SK-N-SH (cell line): ENCODE data around the gene BTG2. TPM values are rescaled to one million over a fixed set of nuclear protein-coding genes. Genes with fewer than 3 reads are reported as not detected.
A peak's percentile ranks its signal among the peaks of the same experiment; 100 is the strongest.
"Not testable (repeated sequence)": the region's sequence is repeated elsewhere in the genome, so short reads cannot be mapped to it uniquely, and the experiment has no call there.

Source experiments
- CTCF ChIA-PET: fragments of 300-600, 350-600 bp; formaldehyde crosslinking; extraction: SDS; loops from one replicate; lab custom pipeline; 2021; lab: Yijun Ruan, JAX
- POLR2A ChIA-PET: fragments of 350-600 bp; sonication (Branson Sonifier 250); formaldehyde crosslinking; extraction: SDS; loops from one replicate; lab custom pipeline; 2020; ENCODE audit warnings: antibody characterized with exemption, inconsistent platforms; lab: Yijun Ruan, JAX
- DNase-seq: peaks from one replicate; pipeline ENCODE4 v3.0.0; 2012
- H2AFZ ChIP-seq: fragments of 200-600 bp; sonication (generic); 2 replicates; pipeline ENCODE4 v1.8.1; 2016; ENCODE audit warnings: antibody characterized with exemption, mild to moderate bottlenecking, low read depth
- H3F3A ChIP-seq: fragments of 200-600 bp; sonication (generic); replicated peaks from 2 replicates; pipeline ENCODE3; 2016; ENCODE audit warnings: antibody characterized with exemption, mild to moderate bottlenecking; ENCODE audit not compliant: insufficient read depth
- H3K27ac ChIP-seq, 2 experiments: fragments of 200-500 bp in 1 of 2; fragments of 200-600 bp in 1 of 2; sonication (Bioruptor generic) in 1 of 2; sonication (generic), shearing (Covaris generic) in 1 of 2; 2 replicates each; pipeline versions ENCODE4 v1.5.1 to v1.6.1; 2014 to 2016; ENCODE audit warnings: low read depth in 2 of 2, inconsistent platforms in 1 of 2, low read length in 1 of 2, mild to moderate bottlenecking in 1 of 2, mixed read lengths in 1 of 2
- H3K27me3 ChIP-seq: fragments of 200-600 bp; sonication (generic), shearing (Covaris generic); 2 replicates; pipeline ENCODE4 v1.6.1; 2016; ENCODE audit warnings: mixed run types; ENCODE audit not compliant: insufficient read depth
- H3K36me3 ChIP-seq, 2 experiments: fragments of 200-500 bp in 1 of 2; fragments of 200-600 bp in 1 of 2; sonication (Bioruptor generic) in 1 of 2; sonication (generic) in 1 of 2; replicated peaks in 1 of 2; 2 replicates each; pipeline versions ENCODE3 to v1.5.1; 2014 to 2016; ENCODE audit warnings: low read length in 1 of 2, mild to moderate bottlenecking in 1 of 2; ENCODE audit not compliant: insufficient read depth in 2 of 2, control insufficient read depth in 1 of 2
- H3K4me1 ChIP-seq, 2 experiments: fragments of 200-500 bp in 1 of 2; fragments of 200-600 bp in 1 of 2; sonication (Bioruptor generic) in 1 of 2; sonication (generic), shearing (Covaris generic) in 1 of 2; 2 replicates each; pipeline versions ENCODE4 v1.5.1 to v1.6.1; 2014 to 2016; ENCODE audit warnings: low read depth in 1 of 2, low read length in 1 of 2, mixed run types in 1 of 2; ENCODE audit not compliant: insufficient read depth in 2 of 2, control insufficient read depth in 1 of 2
- H3K4me2 ChIP-seq: fragments of 200-600 bp; sonication (generic), shearing (Covaris generic); 2 replicates; pipeline ENCODE4 v1.6.1; 2017; ENCODE audit warnings: mixed run types
- H3K4me3 ChIP-seq, 2 experiments: fragments of 200-500 bp in 1 of 2; fragments of 200-600 bp in 1 of 2; sonication (Bioruptor generic) in 1 of 2; sonication (generic), shearing (Covaris generic) in 1 of 2; 2 replicates each; pipeline versions ENCODE4 v1.5.1 to v1.8.1; 2014 to 2016; ENCODE audit warnings: low read depth in 2 of 2, inconsistent platforms in 1 of 2, low read length in 1 of 2, mild to moderate bottlenecking in 1 of 2, mixed read lengths in 1 of 2, moderate library complexity in 1 of 2
- H3K79me2 ChIP-seq: fragments of 200-600 bp; sonication (generic); 2 replicates; pipeline ENCODE4 v1.8.1; 2017; ENCODE audit warnings: mild to moderate bottlenecking; ENCODE audit not compliant: insufficient read depth
- H3K9ac ChIP-seq: fragments of 200-600 bp; sonication (generic); 2 replicates; pipeline ENCODE4 v1.6.1; 2017; ENCODE audit warnings: mixed run types
- H3K9me2 ChIP-seq: fragments of 200-600 bp; sonication (generic); 2 replicates; pipeline ENCODE4 v1.6.1; 2017; ENCODE audit warnings: mixed run types
- H3K9me3 ChIP-seq: fragments of 200-600 bp; sonication (generic); 2 replicates; pipeline ENCODE4 v1.6.1; 2017; ENCODE audit warnings: mixed run types, mild to moderate bottlenecking, moderate library complexity
- H4K20me1 ChIP-seq: fragments of 200-600 bp; sonication (generic); 2 replicates; pipeline ENCODE4 v1.6.1; 2017; ENCODE audit warnings: mild to moderate bottlenecking, mixed run types; ENCODE audit not compliant: insufficient read depth
- CHD2 ChIP-seq: fragments of 150-350 bp; IDR thresholded peaks from 2 replicates; pipeline ENCODE4 v1.6.1; 2018; ENCODE audit warnings: low read length; ENCODE audit not compliant: partially characterized antibody
- FOSL2 ChIP-seq: IDR thresholded peaks from 2 replicates; pipeline ENCODE4 v1.4.0; 2012; ENCODE audit warnings: low read depth, mild to moderate bottlenecking, moderate library complexity, borderline replicate concordance
- GATA2 ChIP-seq: sonication (generic); formaldehyde crosslinking; IDR thresholded peaks from 2 replicates; pipeline ENCODE4 v1.5.0; 2020; ENCODE audit warnings: mild to moderate bottlenecking, missing genetic modification reagents
- JUND ChIP-seq: IDR thresholded peaks from 2 replicates; pipeline ENCODE4 v1.4.0; 2012
- MXI1 ChIP-seq: IDR thresholded peaks from 2 replicates; pipeline ENCODE4 v1.6.1; 2012; ENCODE audit warnings: mild to moderate bottlenecking, low read depth, low read length, improper control_type of control experiment
- NFIC ChIP-seq: IDR thresholded peaks from 2 replicates; pipeline ENCODE4 v1.4.0; 2012; ENCODE audit warnings: borderline replicate concordance
- NRF1 ChIP-seq: IDR thresholded peaks from 2 replicates; pipeline ENCODE4 v1.6.1; 2012; ENCODE audit warnings: low read depth, mild to moderate bottlenecking, low read length
- POLR2AphosphoS5 ChIP-seq: IDR thresholded peaks from 2 replicates; pipeline ENCODE4 v1.6.1; 2012; ENCODE audit warnings: low read depth, low read length
- RAD21 ChIP-seq: IDR thresholded peaks from 2 replicates; pipeline ENCODE4 v1.6.1; 2012; ENCODE audit warnings: mild to moderate bottlenecking, low read length
- RCOR1 ChIP-seq: fragments of 150-350 bp; IDR thresholded peaks from 2 replicates; pipeline ENCODE4 v1.6.1; 2017; ENCODE audit warnings: antibody characterized with exemption, low read length
- RXRA ChIP-seq: IDR thresholded peaks from 2 replicates; pipeline ENCODE4 v1.4.0; 2012; ENCODE audit warnings: low read depth, mild to moderate bottlenecking, borderline replicate concordance
- SIN3A ChIP-seq: IDR thresholded peaks from 2 replicates; pipeline ENCODE4 v1.6.1; 2012; ENCODE audit warnings: low read depth, mild to moderate bottlenecking, low read length, moderate library complexity, borderline replicate concordance
- SMC3 ChIP-seq: IDR thresholded peaks from 2 replicates; pipeline ENCODE4 v1.6.1; 2012; ENCODE audit warnings: low read depth, low read length, improper control_type of control experiment
- TAF1 ChIP-seq: IDR thresholded peaks from 2 replicates; pipeline ENCODE4 v1.6.1; 2012; ENCODE audit warnings: low read depth, mild to moderate bottlenecking, low read length, moderate library complexity, borderline replicate concordance
- TEAD4 ChIP-seq: IDR thresholded peaks from 2 replicates; pipeline ENCODE4 v1.4.0; 2012; ENCODE audit warnings: mild to moderate bottlenecking, borderline replicate concordance; ENCODE audit not compliant: insufficient read depth
- WGBS: methylation state at CpG from one replicate; pipeline ENCODE4 v1.1.6; 2017; ENCODE audit warnings: low lambda C conversion rate; 5-methylcytosine and 5-hydroxymethylcytosine counted together
- polyA plus RNA-seq, 3 experiments: library from polyadenylated mRNA; depleted of rRNA; stranded (reverse); fragments of >200 nt; gene quantifications; 2 replicates each; pipeline ENCODE4 v1.2.3, GENCODE V29; 2012
- TF ChIP-seq, protein P1 (sequence below): fragments of 150-350 bp; IDR thresholded peaks from 2 replicates; pipeline ENCODE4 v1.6.1; 2017; ENCODE audit warnings: antibody characterized with exemption, low read length, low read depth, borderline replicate concordance
- TF ChIP-seq, protein P2 (sequence below): fragments of 150-350 bp; IDR thresholded peaks from 2 replicates; pipeline ENCODE4 v1.6.1; 2016; ENCODE audit warnings: mild to moderate bottlenecking, low read depth, low read length
- TF ChIP-seq, protein P3 (sequence below): IDR thresholded peaks from 2 replicates; pipeline ENCODE4; 2012
- TF ChIP-seq, protein P4 (sequence below): IDR thresholded peaks from 2 replicates; pipeline ENCODE4 v1.6.1; 2012; ENCODE audit warnings: mild to moderate bottlenecking, low read depth, low read length, moderate library complexity

The BTG2 gene, protein sequence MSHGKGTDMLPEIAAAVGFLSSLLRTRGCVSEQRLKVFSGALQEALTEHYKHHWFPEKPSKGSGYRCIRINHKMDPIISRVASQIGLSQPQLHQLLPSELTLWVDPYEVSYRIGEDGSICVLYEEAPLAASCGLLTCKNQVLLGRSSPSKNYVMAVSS
- polyA plus RNA-seq (2012; rRNA removed) = 26.2 and 33.5 TPM in 2 replicates
- polyA plus RNA-seq (2012; cell fraction: cytosol; rRNA removed) = 19.1 and 24.9 TPM in 2 replicates
- 13.7 and 24.3 TPM in 2 replicates for polyA plus RNA-seq (2012; cell fraction: nucleus; rRNA removed)

DNA sequence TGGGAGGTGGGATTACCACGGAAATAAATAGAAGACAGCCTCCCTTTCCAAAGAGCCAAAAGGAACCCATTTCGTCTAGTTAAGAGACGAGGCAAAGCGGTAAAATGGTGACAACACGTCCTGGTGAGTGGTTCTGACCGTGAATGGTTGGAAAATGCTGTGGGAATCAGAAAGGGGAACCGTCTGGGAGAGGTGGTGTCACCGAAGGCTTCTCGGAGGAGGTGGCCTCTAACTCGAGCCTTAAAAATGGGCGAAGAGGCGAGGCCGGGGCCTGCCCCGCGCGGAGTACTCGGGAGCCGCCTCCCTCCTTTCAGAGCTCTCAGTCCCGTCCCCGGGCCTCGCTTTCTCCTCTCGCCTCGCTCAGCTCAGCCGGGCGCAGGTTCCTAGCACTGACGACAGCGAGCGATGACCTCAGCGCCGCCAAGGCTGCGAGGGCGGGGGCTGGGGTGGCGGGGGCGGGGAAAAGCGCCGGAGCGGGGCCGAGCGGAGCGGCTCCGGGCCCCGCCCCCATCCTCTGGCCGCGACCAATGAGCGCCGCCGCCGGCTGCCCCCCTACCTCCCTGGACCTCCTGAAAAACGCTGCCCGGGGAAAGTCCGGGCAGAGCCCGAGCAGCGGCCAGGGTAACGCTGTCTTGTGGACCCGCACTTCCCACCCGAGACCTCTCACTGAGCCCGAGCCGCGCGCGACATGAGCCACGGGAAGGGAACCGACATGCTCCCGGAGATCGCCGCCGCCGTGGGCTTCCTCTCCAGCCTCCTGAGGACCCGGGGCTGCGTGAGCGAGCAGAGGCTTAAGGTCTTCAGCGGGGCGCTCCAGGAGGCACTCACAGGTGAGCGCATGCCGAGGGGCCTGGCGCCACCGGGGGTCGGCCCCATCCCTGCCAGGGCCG lies at the start of gene BTG2:
Gene BTG2 (plus strand): TSS at position 601 of the 890 bp plus-strand sequence. CDS start 88 bp downstream, at position 689.
- peak; percentile 99 for DNase-seq
- CTCF ChIA-PET = interaction anchor here (0.6 to 9.2 kb wide), 12 partner anchors 12 to 183 kb away, joined by 3 to 127 read pairs (median 6); no protein-coding TSS in a partner anchor
- WGBS = 25% methylated on average over 24 of the region's 79 CpGs

DNA sequence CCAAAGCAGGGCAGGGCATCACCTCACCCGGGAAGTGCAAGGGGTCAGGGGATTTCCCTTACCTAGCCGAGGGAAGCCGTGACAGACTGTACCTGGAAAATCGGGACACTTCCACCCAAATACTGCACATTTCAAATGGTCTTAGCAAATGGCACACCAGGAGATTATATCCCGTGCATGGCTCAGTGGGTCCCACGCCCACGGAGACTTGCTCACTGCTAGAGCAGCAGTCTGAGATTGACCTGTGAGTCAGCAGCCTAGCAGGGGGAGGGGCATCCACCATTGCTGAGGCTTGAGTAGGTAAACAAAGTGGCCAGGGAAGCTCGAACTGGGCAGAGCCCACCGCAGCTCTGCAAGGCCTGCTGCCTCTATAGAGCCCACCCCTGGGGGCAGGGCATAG lies 48.7 kb upstream of the BTG2 start:
- CTCF ChIA-PET = interaction anchor here (0.6 to 1.8 kb wide), 3 partner anchors 11 to 40 kb away, joined by 3 to 6 read pairs (median 4); no protein-coding TSS in a partner anchor
- H3K27ac ChIP-seq, H2AFZ ChIP-seq, DNase-seq, H3K9ac ChIP-seq, H3K9me2 ChIP-seq, H3K4me1 ChIP-seq, H3K36me3 ChIP-seq, H3K27me3 ChIP-seq, H3K79me2 ChIP-seq, H4K20me1 ChIP-seq, POLR2A ChIA-PET, H3F3A ChIP-seq, H3K4me3 ChIP-seq, H3K4me2 ChIP-seq, H3K9me3 ChIP-seq: not testable (repeated sequence)
- WGBS = 0% methylated on average over 1 of the region's 9 CpGs

More for the DNA sequence above, at the start of gene BTG2:
- peak within 1 kb of the TSS; percentile 45 to 83; a peak in 3 of 4 replicates for H3K27ac ChIP-seq
- peaks cover 36% of the 10 kb centered on the region for H4K20me1 ChIP-seq
- peak within 1 kb of the TSS; percentile 99 for H3K4me2 ChIP-seq
- H3K4me1 ChIP-seq = peaks cover 22 to 53% of the 10 kb centered on the region in 2 experiments
- TF ChIP-seq TAF1 = peak; percentile 92
- TF ChIP-seq, protein P1, sequence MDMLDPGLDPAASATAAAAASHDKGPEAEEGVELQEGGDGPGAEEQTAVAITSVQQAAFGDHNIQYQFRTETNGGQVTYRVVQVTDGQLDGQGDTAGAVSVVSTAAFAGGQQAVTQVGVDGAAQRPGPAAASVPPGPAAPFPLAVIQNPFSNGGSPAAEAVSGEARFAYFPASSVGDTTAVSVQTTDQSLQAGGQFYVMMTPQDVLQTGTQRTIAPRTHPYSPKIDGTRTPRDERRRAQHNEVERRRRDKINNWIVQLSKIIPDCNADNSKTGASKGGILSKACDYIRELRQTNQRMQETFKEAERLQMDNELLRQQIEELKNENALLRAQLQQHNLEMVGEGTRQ = no peak
- TF ChIP-seq FOSL2 = no peak
- peak; percentile 85 for TF ChIP-seq SIN3A
- TF ChIP-seq SMC3 = no peak
- no peak for TF ChIP-seq RAD21
- TF ChIP-seq, protein P2, sequence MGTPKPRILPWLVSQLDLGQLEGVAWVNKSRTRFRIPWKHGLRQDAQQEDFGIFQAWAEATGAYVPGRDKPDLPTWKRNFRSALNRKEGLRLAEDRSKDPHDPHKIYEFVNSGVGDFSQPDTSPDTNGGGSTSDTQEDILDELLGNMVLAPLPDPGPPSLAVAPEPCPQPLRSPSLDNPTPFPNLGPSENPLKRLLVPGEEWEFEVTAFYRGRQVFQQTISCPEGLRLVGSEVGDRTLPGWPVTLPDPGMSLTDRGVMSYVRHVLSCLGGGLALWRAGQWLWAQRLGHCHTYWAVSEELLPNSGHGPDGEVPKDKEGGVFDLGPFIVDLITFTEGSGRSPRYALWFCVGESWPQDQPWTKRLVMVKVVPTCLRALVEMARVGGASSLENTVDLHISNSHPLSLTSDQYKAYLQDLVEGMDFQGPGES = no peak
- TF ChIP-seq JUND = peak; percentile 13; the same call in 1 of the 2 replicates
- TF ChIP-seq RCOR1 = 0 out of 2 replicates have a peak, but pooled peaks have one; percentile 7
- TF ChIP-seq TEAD4 = no peak
- TF ChIP-seq GATA2 = no peak
- TF ChIP-seq, protein P3, sequence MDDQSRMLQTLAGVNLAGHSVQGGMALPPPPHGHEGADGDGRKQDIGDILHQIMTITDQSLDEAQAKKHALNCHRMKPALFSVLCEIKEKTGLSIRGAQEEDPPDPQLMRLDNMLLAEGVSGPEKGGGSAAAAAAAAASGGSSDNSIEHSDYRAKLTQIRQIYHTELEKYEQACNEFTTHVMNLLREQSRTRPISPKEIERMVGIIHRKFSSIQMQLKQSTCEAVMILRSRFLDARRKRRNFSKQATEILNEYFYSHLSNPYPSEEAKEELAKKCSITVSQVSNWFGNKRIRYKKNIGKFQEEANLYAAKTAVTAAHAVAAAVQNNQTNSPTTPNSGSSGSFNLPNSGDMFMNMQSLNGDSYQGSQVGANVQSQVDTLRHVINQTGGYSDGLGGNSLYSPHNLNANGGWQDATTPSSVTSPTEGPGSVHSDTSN = 0 out of 2 replicates have a peak, but pooled peaks have one; percentile 2
- peak; percentile 7; the same call in 1 of the 2 replicates for TF ChIP-seq NRF1
- TF ChIP-seq RXRA = no peak
- TF ChIP-seq MXI1 = peak; percentile 56; the same call in 1 of the 2 replicates
- TF ChIP-seq POLR2AphosphoS5 = peak; percentile 100
- TF ChIP-seq, protein P4, sequence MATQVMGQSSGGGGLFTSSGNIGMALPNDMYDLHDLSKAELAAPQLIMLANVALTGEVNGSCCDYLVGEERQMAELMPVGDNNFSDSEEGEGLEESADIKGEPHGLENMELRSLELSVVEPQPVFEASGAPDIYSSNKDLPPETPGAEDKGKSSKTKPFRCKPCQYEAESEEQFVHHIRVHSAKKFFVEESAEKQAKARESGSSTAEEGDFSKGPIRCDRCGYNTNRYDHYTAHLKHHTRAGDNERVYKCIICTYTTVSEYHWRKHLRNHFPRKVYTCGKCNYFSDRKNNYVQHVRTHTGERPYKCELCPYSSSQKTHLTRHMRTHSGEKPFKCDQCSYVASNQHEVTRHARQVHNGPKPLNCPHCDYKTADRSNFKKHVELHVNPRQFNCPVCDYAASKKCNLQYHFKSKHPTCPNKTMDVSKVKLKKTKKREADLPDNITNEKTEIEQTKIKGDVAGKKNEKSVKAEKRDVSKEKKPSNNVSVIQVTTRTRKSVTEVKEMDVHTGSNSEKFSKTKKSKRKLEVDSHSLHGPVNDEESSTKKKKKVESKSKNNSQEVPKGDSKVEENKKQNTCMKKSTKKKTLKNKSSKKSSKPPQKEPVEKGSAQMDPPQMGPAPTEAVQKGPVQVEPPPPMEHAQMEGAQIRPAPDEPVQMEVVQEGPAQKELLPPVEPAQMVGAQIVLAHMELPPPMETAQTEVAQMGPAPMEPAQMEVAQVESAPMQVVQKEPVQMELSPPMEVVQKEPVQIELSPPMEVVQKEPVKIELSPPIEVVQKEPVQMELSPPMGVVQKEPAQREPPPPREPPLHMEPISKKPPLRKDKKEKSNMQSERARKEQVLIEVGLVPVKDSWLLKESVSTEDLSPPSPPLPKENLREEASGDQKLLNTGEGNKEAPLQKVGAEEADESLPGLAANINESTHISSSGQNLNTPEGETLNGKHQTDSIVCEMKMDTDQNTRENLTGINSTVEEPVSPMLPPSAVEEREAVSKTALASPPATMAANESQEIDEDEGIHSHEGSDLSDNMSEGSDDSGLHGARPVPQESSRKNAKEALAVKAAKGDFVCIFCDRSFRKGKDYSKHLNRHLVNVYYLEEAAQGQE = peak; percentile 59; the same call in 1 of the 2 replicates
- no peak for TF ChIP-seq NFIC
- TF ChIP-seq CHD2 = peak; percentile 28
- peaks cover 32% of the 10 kb centered on the region for H3K79me2 ChIP-seq
- H3K9ac ChIP-seq = peak within 1 kb of the TSS; percentile 83
- peaks cover 15 to 23% of the 10 kb centered on the region in 2 experiments for H3K36me3 ChIP-seq
- H2AFZ ChIP-seq = peak within 1 kb of the TSS; percentile 80
- no peaks in the 10 kb centered on the region for H3K27me3 ChIP-seq
- POLR2A ChIA-PET = interaction anchor here (1.0 to 2.5 kb wide), 3 partner anchors 11 to 28 kb away, joined by 3 to 15 read pairs (median 12); no protein-coding TSS in a partner anchor
- H3K9me3 ChIP-seq = no peaks in the 10 kb centered on the region
- H3K4me3 ChIP-seq = peak within 1 kb of the TSS; percentile 84 to 94
- H3K9me2 ChIP-seq = no peaks in the 10 kb centered on the region
- H3F3A ChIP-seq = peaks cover 4% of the 10 kb centered on the region
